ENCODE results near the gene HMCN1.

- TF ChIP-seq CTCF (IDR thresholded peaks at IDR 0.05; ENCODE audit: low read depth, low read length, poor library complexity, severe bottlenecking) (no peak), EZH2phosphoT487 (IDR thresholded peaks at IDR 0.05; ENCODE audit: borderline replicate concordance, low read length) (no peak)
Observed at GRCh38 chr1:185857442-185857841, 123.3 kb downstream of the HMCN1 start.

Measured in DOHH2 (cell line).